GM12878 (cell line): Measurements from ENCODE around the gene SCG3. TPM values are rescaled to one million over a fixed set of nuclear protein-coding genes. Genes with fewer than 3 reads are reported as not detected.

Experiments
- ATAC-seq: fragments of 200-7000 bp; cut with Tn5 transposase; 3 replicates; pipeline ENCODE4 v1.9.1; 2020; ENCODE audit warnings: mild to moderate bottlenecking, moderate library complexity
- BruUV-seq: library from RNA; stranded (reverse); fragments of 400-500 nt; replicated peaks from 2 replicates; lab custom pipeline; 2021; lab: Mats Ljungman, UMichigan
- CTCF ChIA-PET: fragments of 300-600 bp; sonication (Branson Sonifier 250); formaldehyde crosslinking; extraction: SDS; loops from one replicate; lab custom pipeline; 2021; ENCODE audit warnings: inconsistent platforms; lab: Yijun Ruan, JAX
- POLR2A ChIA-PET: fragments of 350-600 bp; formaldehyde crosslinking; extraction: SDS; loops from one replicate; lab custom pipeline; 2021; ENCODE audit warnings: inconsistent platforms; lab: Charles Lee
- RAD21 ChIA-PET: fragments of 300-600 bp; sonication (Branson Sonifier 250); formaldehyde crosslinking; loops from one replicate; lab custom pipeline; 2023; ENCODE audit warnings: antibody characterized with exemption; ENCODE audit not compliant: unreplicated experiment; lab: Charles Lee
- SMC1A ChIA-PET: fragments of 300-600 bp; sonication (Branson Sonifier 250); formaldehyde crosslinking; loops from one replicate; lab custom pipeline; 2023; ENCODE audit not compliant: unreplicated experiment, uncharacterized antibody; lab: Charles Lee
- DNase-seq: peaks from one replicate; pipeline ENCODE4 v3.0.0-alpha.2; 2011; ENCODE audit warnings: low read depth, low spot score
- FAIRE-seq: peaks from 3 replicates; lab custom pipeline; 2011; peaks lifted over from hg19 to GRCh38; lab: Jason Lieb, UNC
- H2AFZ ChIP-seq: 2 replicates; pipeline ENCODE4 v1.6.0; 2011; ENCODE audit warnings: low read depth, low read length, control low read depth; ENCODE audit not compliant: control insufficient read depth
- H3K27ac ChIP-seq: 2 replicates; pipeline ENCODE4 v1.5.1; 2011; ENCODE audit warnings: control low read depth; ENCODE audit not compliant: control insufficient read depth, insufficient read depth
- H3K27me3 ChIP-seq, 2 experiments: replicated peaks in 1 of 2; 2 replicates each; pipeline versions ENCODE4 v1.6.0 to v1.6.1; 2011; ENCODE audit warnings: low read length in 1 of 2; ENCODE audit not compliant: control insufficient read depth in 2 of 2, insufficient read depth in 2 of 2
- H3K36me3 ChIP-seq, 2 experiments: 2 replicates each; pipeline ENCODE4 v1.5.1; 2011; ENCODE audit warnings: low read length in 1 of 2; ENCODE audit not compliant: control insufficient read depth in 2 of 2, insufficient read depth in 2 of 2
- H3K4me1 ChIP-seq: 2 replicates; pipeline ENCODE4 v1.6.1; 2011; ENCODE audit warnings: mild to moderate bottlenecking, low read length, moderate library complexity, mixed read lengths; ENCODE audit not compliant: control insufficient read depth, insufficient read depth
- H3K4me2 ChIP-seq: 2 replicates; pipeline ENCODE4 v1.6.0; 2011; ENCODE audit warnings: control low read depth; ENCODE audit not compliant: control insufficient read depth, insufficient read depth
- H3K4me3 ChIP-seq: fragments of 200-600 bp; sonication (generic); 2 replicates; pipeline ENCODE4 v1.5.1; 2016
- H3K79me2 ChIP-seq: 2 replicates; pipeline ENCODE4 v1.6.0; 2011; ENCODE audit warnings: low read length; ENCODE audit not compliant: control insufficient read depth, insufficient read depth
- H3K9ac ChIP-seq: 2 replicates; pipeline ENCODE4 v1.8.0; 2011; ENCODE audit warnings: low read length, control low read depth, mixed read lengths; ENCODE audit not compliant: control insufficient read depth, insufficient read depth
- H3K9me3 ChIP-seq: replicated peaks from 3 replicates; pipeline ENCODE4 v1.5.1; 2011; ENCODE audit warnings: mild to moderate bottlenecking, low read length; ENCODE audit not compliant: control insufficient read depth, insufficient read depth
- H4K20me1 ChIP-seq: 2 replicates; pipeline ENCODE4 v1.6.0; 2011; ENCODE audit not compliant: control insufficient read depth, insufficient read depth
- BHLHE40 ChIP-seq, 2 experiments: fragments of 450-650 bp in 1 of 2; IDR thresholded peaks; 2 replicates each; pipeline ENCODE4 v1.6.1; 2011 to 2017; ENCODE audit warnings: low read depth in 2 of 2, borderline replicate concordance in 1 of 2, improper control_type of control experiment in 1 of 2, low read length in 1 of 2, mild to moderate bottlenecking in 1 of 2
- CBFB ChIP-seq: IDR thresholded peaks from 2 replicates; pipeline ENCODE4 v1.6.1; 2016; ENCODE audit warnings: antibody characterized with exemption, low read depth
- ETV6 ChIP-seq, 2 experiments: fragments of 450-650 bp in 1 of 2; IDR thresholded peaks in 1 of 2; conservative IDR thresholded peaks in 1 of 2; 2 replicates each; pipeline ENCODE4 v1.6.1; 2014; ENCODE audit warnings: antibody characterized with exemption in 1 of 2, borderline replicate concordance in 1 of 2, low read depth in 1 of 2, mild to moderate bottlenecking in 1 of 2, moderate library complexity in 1 of 2
- HDAC2 ChIP-seq: fragments of 200-600 bp; sonication (generic); IDR thresholded peaks from 2 replicates; pipeline ENCODE4 v1.6.1; 2017
- KAT2A ChIP-seq: conservative IDR thresholded peaks from 2 replicates; pipeline ENCODE4 v1.6.1; 2011; ENCODE audit warnings: low read depth, low read length; ENCODE audit not compliant: control insufficient read depth
- KLF5 ChIP-seq: fragments of 450-650 bp; IDR thresholded peaks from 2 replicates; pipeline ENCODE4 v1.6.1; 2014; ENCODE audit warnings: mild to moderate bottlenecking; ENCODE audit not compliant: partially characterized antibody
- MEF2B ChIP-seq: fragments of 450-650 bp; IDR thresholded peaks from 2 replicates; pipeline ENCODE4 v1.6.1; 2018; ENCODE audit warnings: mild to moderate bottlenecking, moderate library complexity; ENCODE audit not compliant: partially characterized antibody, poor library complexity, severe bottlenecking
- MYB ChIP-seq: fragments of 150-350 bp; IDR thresholded peaks from 2 replicates; pipeline ENCODE4 v1.6.1; 2014; ENCODE audit warnings: mild to moderate bottlenecking, low read depth, low read length, borderline replicate concordance
- NFIC ChIP-seq: IDR thresholded peaks from 2 replicates; pipeline ENCODE4 v1.6.1; 2012; ENCODE audit warnings: low read depth, mild to moderate bottlenecking, inconsistent platforms, low read length, moderate library complexity
- POLR2AphosphoS5 ChIP-seq: IDR thresholded peaks from 2 replicates; pipeline ENCODE4 v1.6.1; 2011; ENCODE audit warnings: mild to moderate bottlenecking, low read length, inconsistent platforms
- STAT3 ChIP-seq: IDR thresholded peaks from 2 replicates; pipeline ENCODE4 v1.6.1; 2011; ENCODE audit warnings: low read depth, low read length, improper control_type of control experiment
- ZZZ3 ChIP-seq: IDR thresholded peaks from 2 replicates; pipeline ENCODE4 v1.6.1; 2011; ENCODE audit warnings: low read depth; ENCODE audit not compliant: control insufficient read depth, insufficient read length
- WGBS: methylation state at CpG from one replicate; pipeline ENCODE4 v1.1.6; 2016; ENCODE audit warnings: low lambda C conversion rate; ENCODE audit not compliant: insufficient replicate concordance, insufficient coverage; ENCODE audit errors: missing lambda C conversion rate; 5-methylcytosine and 5-hydroxymethylcytosine counted together
- in situ Hi-C: fragments of 300-500 bp; cut with MboI; formaldehyde crosslinking; loops from 9 replicates; pipeline ENCODE4 v1.14.3; 2018; ENCODE audit warnings: mixed read lengths
- intact Hi-C: fragments of 100-400 bp; cut with micrococcal nuclease; formaldehyde crosslinking; loops from one replicate; pipeline ENCODE4 v1.14.2; 2022; ENCODE audit not compliant: unreplicated experiment
- polyA plus RNA-seq, 11 experiments: library from polyadenylated mRNA; depleted of rRNA in 4 of 11; unstranded in 6 of 11; stranded (reverse) in 5 of 11; fragments of >200 nt; fragmentation: Nextera tagmentation in 4 of 11; fragmentation: Illumina TruSeq in 1 of 11; extraction: Ambion mirVana in 4 of 11; extraction: Trizol in 1 of 11; gene quantifications; 1 replicate in 1 of 11; 2 replicates in 10 of 11; pipeline versions ENCODE4 v1.2.1 to v1.2.3, GENCODE V29; 2011 to 2016; ENCODE audit warnings: inconsistent platforms in 2 of 11, missing spikeins in 2 of 11, low read depth in 1 of 11
- total RNA-seq, 4 experiments: library from RNA; depleted of rRNA in 3 of 4; stranded (reverse); fragments of >200 nt in 3 of 4; fragmentation: Illumina TruSeq in 1 of 4; extraction: Trizol in 1 of 4; gene quantifications; 2 replicates each; pipeline versions ENCODE4 v1.2.1 to v1.2.3, GENCODE V29; 2013 to 2021
- TF ChIP-seq, protein P1 (sequence below): IDR thresholded peaks from 2 replicates; pipeline ENCODE4 v1.6.1; 2012; ENCODE audit warnings: improper control_type of control experiment, low read depth, low read length; ENCODE audit not compliant: insufficient replicate concordance
- TF ChIP-seq, protein P2 (sequence below): fragments of 450-650 bp; conservative IDR thresholded peaks from 2 replicates; pipeline ENCODE4 v1.6.1; 2017; ENCODE audit warnings: mild to moderate bottlenecking, moderate library complexity
- TF ChIP-seq, protein P3 (sequence below): fragments of 450-650 bp; IDR thresholded peaks from 2 replicates; pipeline ENCODE4 v1.6.1; 2018; ENCODE audit warnings: borderline replicate concordance, mild to moderate bottlenecking; ENCODE audit not compliant: partially characterized antibody

SCG3 gene
- total and polyA plus RNA-seq, 10 of the 15 experiments (the other 5 are each of a cell fraction or from before 2014, with no cell fraction given) = 0.03 to 0.15 (median 0.04) TPM; not detected in 7

DNA sequence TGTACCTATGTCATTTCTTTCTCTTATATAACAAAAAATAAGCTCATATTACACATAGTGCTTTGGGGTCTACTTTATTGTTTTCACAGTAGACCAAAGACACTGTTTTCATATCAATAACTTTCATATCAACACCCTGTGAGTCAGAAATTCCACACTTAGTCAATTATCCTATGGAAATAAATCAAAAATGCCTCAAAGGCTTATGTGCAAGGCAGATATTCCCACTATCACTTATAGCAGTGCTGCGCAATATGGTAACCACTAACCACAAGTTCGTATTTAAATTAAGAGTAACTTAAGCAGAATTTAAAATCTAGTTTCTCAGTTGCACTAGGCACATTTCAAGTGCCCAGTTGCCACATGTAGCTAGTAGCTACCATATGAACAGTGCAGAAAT, 15.9 kb downstream of the SCG3 start:
- in situ Hi-C loops = no loop called here
- BruUV-seq = no TSS peak
- no peaks in the 10 kb centered on the region for H3K4me1 ChIP-seq
- TF ChIP-seq ZZZ3 (no peak), STAT3 (no peak), BHLHE40 (IDR thresholded peaks at IDR 0.05; ENCODE audit: borderline replicate concordance in 1 of 2, low read depth in 2 of 2, low read length in 1 of 2) (no peak), POLR2AphosphoS5 (no peak), MYB (no peak), NFIC (no peak), KLF5 (no peak), CBFB (no peak), HDAC2 (no peak), ETV6 (conservative IDR thresholded peaks at IDR 0.05 in 1 of 2, IDR thresholded peaks at IDR 0.05 in 1 of 2; ENCODE audit: borderline replicate concordance in 1 of 2, low read depth in 1 of 2) (no peak), KAT2A (no peak), MEF2B (no peak)
- TF ChIP-seq, protein P1, sequence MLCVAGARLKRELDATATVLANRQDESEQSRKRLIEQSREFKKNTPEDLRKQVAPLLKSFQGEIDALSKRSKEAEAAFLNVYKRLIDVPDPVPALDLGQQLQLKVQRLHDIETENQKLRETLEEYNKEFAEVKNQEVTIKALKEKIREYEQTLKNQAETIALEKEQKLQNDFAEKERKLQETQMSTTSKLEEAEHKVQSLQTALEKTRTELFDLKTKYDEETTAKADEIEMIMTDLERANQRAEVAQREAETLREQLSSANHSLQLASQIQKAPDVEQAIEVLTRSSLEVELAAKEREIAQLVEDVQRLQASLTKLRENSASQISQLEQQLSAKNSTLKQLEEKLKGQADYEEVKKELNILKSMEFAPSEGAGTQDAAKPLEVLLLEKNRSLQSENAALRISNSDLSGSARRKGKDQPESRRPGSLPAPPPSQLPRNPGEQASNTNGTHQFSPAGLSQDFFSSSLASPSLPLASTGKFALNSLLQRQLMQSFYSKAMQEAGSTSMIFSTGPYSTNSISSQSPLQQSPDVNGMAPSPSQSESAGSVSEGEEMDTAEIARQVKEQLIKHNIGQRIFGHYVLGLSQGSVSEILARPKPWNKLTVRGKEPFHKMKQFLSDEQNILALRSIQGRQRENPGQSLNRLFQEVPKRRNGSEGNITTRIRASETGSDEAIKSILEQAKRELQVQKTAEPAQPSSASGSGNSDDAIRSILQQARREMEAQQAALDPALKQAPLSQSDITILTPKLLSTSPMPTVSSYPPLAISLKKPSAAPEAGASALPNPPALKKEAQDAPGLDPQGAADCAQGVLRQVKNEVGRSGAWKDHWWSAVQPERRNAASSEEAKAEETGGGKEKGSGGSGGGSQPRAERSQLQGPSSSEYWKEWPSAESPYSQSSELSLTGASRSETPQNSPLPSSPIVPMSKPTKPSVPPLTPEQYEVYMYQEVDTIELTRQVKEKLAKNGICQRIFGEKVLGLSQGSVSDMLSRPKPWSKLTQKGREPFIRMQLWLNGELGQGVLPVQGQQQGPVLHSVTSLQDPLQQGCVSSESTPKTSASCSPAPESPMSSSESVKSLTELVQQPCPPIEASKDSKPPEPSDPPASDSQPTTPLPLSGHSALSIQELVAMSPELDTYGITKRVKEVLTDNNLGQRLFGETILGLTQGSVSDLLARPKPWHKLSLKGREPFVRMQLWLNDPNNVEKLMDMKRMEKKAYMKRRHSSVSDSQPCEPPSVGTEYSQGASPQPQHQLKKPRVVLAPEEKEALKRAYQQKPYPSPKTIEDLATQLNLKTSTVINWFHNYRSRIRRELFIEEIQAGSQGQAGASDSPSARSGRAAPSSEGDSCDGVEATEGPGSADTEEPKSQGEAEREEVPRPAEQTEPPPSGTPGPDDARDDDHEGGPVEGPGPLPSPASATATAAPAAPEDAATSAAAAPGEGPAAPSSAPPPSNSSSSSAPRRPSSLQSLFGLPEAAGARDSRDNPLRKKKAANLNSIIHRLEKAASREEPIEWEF = no peak
- TF ChIP-seq, protein P2, sequence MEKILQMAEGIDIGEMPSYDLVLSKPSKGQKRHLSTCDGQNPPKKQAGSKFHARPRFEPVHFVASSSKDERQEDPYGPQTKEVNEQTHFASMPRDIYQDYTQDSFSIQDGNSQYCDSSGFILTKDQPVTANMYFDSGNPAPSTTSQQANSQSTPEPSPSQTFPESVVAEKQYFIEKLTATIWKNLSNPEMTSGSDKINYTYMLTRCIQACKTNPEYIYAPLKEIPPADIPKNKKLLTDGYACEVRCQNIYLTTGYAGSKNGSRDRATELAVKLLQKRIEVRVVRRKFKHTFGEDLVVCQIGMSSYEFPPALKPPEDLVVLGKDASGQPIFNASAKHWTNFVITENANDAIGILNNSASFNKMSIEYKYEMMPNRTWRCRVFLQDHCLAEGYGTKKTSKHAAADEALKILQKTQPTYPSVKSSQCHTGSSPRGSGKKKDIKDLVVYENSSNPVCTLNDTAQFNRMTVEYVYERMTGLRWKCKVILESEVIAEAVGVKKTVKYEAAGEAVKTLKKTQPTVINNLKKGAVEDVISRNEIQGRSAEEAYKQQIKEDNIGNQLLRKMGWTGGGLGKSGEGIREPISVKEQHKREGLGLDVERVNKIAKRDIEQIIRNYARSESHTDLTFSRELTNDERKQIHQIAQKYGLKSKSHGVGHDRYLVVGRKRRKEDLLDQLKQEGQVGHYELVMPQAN = no peak
- TF ChIP-seq, protein P3, sequence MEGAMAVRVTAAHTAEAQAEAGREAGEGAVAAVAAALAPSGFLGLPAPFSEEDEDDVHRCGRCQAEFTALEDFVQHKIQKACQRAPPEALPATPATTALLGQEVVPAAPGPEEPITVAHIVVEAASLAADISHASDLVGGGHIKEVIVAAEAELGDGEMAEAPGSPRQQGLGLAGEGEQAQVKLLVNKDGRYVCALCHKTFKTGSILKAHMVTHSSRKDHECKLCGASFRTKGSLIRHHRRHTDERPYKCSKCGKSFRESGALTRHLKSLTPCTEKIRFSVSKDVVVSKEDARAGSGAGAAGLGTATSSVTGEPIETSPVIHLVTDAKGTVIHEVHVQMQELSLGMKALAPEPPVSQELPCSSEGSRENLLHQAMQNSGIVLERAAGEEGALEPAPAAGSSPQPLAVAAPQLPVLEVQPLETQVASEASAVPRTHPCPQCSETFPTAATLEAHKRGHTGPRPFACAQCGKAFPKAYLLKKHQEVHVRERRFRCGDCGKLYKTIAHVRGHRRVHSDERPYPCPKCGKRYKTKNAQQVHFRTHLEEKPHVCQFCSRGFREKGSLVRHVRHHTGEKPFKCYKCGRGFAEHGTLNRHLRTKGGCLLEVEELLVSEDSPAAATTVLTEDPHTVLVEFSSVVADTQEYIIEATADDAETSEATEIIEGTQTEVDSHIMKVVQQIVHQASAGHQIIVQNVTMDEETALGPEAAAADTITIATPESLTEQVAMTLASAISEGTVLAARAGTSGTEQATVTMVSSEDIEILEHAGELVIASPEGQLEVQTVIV = no peak

More for the DNA sequence above, 15.9 kb downstream of the SCG3 start:
- ChIA-PET CTCF (interaction anchor here (0.7 to 1.4 kb wide), 2 partner anchors 11 to 80 kb away, joined by 3 to 4 read pairs; no protein-coding TSS in a partner anchor), SMC1A (interaction anchor here (1.7 kb wide), 1 partner anchor 79 kb away, joined by 4 read pairs; no protein-coding TSS in a partner anchor), RAD21 (no interaction called here), POLR2A (no interaction called here)
- H3K9me3 ChIP-seq = no peaks in the 10 kb centered on the region; the same call in 2 of the 3 replicates
- no peaks in the 10 kb centered on the region for H4K20me1 ChIP-seq
- no peak for DNase-seq
- H3K9ac ChIP-seq = no peak overlapping the region
- no peaks in the 10 kb centered on the region for H3K79me2 ChIP-seq
- no peaks in the 10 kb centered on the region for H3K27me3 ChIP-seq
- H2AFZ ChIP-seq = no peak overlapping the region
- H3K4me2 ChIP-seq = no peak overlapping the region
- H3K27ac ChIP-seq = no peak overlapping the region
- WGBS = 93% methylated on average over 2 of the region's 2 CpGs
- FAIRE-seq = no peak
- intact Hi-C loops = no loop called here
- H3K36me3 ChIP-seq = no peaks in the 10 kb centered on the region
- H3K4me3 ChIP-seq = no peak overlapping the region
- ATAC-seq = no peak
